Keratinocyte (primary cell): Measurements from ENCODE around the gene CHCHD6.

Experiments used
- CTCF ChIP-seq, 3 experiments: IDR thresholded peaks in 1 of 3; conservative IDR thresholded peaks in 1 of 3; optimal IDR thresholded peaks in 1 of 3; 2 replicates in 2 of 3; 3 replicates in 1 of 3; pipeline versions ENCODE3 to v1.5.1; 2011; ENCODE audit warnings: low read length in 3 of 3, mild to moderate bottlenecking in 3 of 3, moderate library complexity in 2 of 3, control low read depth in 1 of 3, inconsistent platforms in 1 of 3; ENCODE audit not compliant: insufficient read depth in 2 of 3; ENCODE audit errors: extremely low read depth in 1 of 3
- EZH2 ChIP-seq: IDR thresholded peaks from one replicate; pipeline ENCODE4 v1.6.1; 2012; ENCODE audit warnings: inconsistent platforms, mild to moderate bottlenecking, low read length, moderate library complexity

GRCh38 chr3:126656371-126657134 is 47.5 kb upstream of the CHCHD6 start:
- TF ChIP-seq CTCF (optimal IDR thresholded peaks at IDR 0.05 in 1 of 3, IDR thresholded peaks at IDR 0.05 in 1 of 3, conservative IDR thresholded peaks at IDR 0.05 in 1 of 3; ENCODE audit: extremely low read depth in 1 of 3, insufficient read depth in 2 of 3, low read length in 3 of 3) (no peak), EZH2 (no peak)
